Raji (cell line): ENCODE measurements around the gene OR10J1.

Experiments
- POLR2A ChIP-seq: IDR thresholded peaks from 2 replicates; pipeline ENCODE4 v1.6.1; 2011; ENCODE audit warnings: low read depth, low read length, control low read depth; ENCODE audit not compliant: insufficient read depth

Gene OR10J1

DNA sequence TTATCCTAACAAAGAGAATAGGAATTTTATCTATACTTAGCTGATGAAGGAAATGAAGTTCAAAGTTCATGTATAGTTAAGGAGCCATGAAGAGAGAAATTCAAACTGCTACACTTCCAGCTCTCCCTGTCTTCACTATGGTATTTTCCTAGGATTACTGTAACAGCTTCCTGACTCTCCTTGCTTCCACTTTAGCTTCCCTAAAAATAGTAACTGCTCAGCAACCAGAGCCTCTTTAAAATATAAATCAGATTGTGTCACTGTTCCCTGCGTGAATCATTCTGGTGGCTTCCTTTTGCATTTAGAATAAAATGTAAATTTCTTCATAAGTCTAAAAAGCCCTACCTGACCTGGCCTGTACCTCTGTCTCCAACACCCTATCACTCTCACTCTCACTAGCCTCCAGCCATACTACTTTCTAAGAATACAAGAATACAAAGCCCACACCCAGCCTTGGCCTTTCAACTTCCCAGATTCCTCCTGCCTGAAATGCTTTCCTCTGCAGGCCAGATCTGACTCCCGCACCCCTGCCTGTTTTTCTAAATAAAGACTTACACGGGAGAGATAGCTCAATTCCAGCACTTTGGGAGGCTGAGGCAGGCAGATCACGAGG lies 30.5 kb downstream of the OR10J1 start:
- no peak for TF ChIP-seq POLR2A

DNA sequence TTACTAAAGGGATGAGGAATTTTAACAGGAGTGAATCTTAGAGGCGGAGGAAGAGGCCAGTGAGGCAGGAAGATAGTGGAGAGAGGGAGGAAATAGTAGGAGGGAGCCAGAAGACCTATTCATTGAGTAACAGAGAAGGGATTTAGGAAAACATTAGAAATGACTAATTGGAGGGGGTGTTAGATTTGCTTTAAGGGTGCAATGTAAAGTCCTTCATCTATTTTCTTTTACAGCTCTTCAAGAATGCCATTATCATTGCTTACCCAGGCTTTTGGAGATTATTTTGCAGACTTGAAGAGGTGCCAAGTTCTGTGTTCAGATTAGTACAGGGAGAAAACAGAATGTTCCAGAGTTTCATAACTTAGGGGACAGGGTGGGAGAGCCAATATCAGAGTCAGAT lies 33.8 kb downstream of the OR10J1 start:
- TF ChIP-seq POLR2A, result no peak

DNA sequence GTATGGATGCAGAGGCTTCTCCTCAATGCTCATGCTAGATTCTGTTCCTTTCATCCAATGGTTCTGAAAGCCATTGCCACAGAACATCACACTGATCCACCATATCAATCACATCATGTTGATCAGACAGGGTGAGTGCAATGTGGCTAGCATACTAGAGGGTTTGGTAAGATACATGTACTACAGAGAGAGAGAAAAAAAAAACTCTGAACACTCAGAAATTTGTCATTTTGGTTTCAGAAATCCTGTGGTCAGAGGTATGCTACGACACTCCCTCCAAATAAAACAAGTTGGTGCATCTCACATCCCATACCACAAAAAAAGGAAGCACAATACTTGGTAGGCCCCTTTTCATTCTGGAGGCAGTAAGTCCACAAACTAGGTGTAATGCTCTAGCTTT lies 35.4 kb downstream of the OR10J1 start:
- no peak for TF ChIP-seq POLR2A

DNA sequence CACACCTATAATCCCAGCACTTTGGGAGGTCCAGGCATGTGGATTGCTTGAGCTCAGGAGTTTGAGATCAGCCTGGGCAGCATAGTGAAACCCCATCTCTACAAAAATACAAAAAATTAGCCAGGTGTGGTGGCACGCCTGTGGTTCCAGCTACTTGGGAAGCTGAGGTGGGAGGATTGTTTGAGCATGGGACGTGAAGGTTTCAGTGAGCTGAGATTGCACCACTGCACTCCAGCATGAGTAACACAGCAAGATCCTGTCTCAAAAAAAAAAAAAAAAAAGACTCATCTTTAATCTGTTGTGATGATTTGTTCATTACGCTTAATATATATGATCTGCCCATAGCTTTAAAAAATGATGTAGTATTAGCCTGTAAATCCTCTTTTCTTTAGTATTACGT lies 44.0 kb downstream of the OR10J1 start:
- TF ChIP-seq POLR2A, result no peak
